Activated effector memory CD4-positive, alpha-beta T cell treated with Interleukin-2 at 50 U/mL for 16 hours (primary cell): ENCODE results near the gene ANKS1A.

Experiments
- DNase-seq: peaks from one replicate; pipeline ENCODE4 v3.0.0-alpha.2; 2020

The ANKS1A gene

GRCh38 chr6:35026434-35027222 lies 137.6 kb downstream of the ANKS1A start:
- DNase-seq = no peak

- DNase-seq = no peak
Measured at GRCh38 chr6:35027807-35028206, 138.8 kb downstream of the ANKS1A start.

GRCh38 chr6:35028781-35029769 lies 140.0 kb downstream of the ANKS1A start:
- no peak for DNase-seq

GRCh38 chr6:35030099-35030498 lies 141.0 kb downstream of the ANKS1A start:
- no peak for DNase-seq

- DNase-seq = no peak
Measured at GRCh38 chr6:35031611-35032529, 142.8 kb downstream of the ANKS1A start.

GRCh38 chr6:35033683-35034082 lies 144.6 kb downstream of the ANKS1A start:
- DNase-seq = no peak

- DNase-seq = no peak
Measured at GRCh38 chr6:35034411-35035191, 145.5 kb downstream of the ANKS1A start.

- no peak for DNase-seq
Measured at GRCh38 chr6:35035481-35036030, 146.5 kb downstream of the ANKS1A start.

GRCh38 chr6:35036059-35036827 lies 147.2 kb downstream of the ANKS1A start:
- DNase-seq = no peak

GRCh38 chr6:35036828-35037663 lies 148.0 kb downstream of the ANKS1A start:
- DNase-seq = no peak

- DNase-seq = no peak
Measured at GRCh38 chr6:35037664-35038038, 148.6 kb downstream of the ANKS1A start.

GRCh38 chr6:35038076-35038475 lies 149.0 kb downstream of the ANKS1A start:
- no peak for DNase-seq

- DNase-seq = no peak
Measured at GRCh38 chr6:35040398-35040797, 151.3 kb downstream of the ANKS1A start.

- no peak for DNase-seq
Measured at GRCh38 chr6:35041086-35041861, 152.2 kb downstream of the ANKS1A start.

GRCh38 chr6:35042031-35042815 lies 153.2 kb downstream of the ANKS1A start:
- DNase-seq = no peak

- no peak for DNase-seq
Measured at GRCh38 chr6:35043381-35044130, 154.5 kb downstream of the ANKS1A start.

- DNase-seq = no peak
Measured at GRCh38 chr6:35044145-35044745, 155.2 kb downstream of the ANKS1A start.
